K562 (cell line): Measurements from ENCODE around the gene PSG2. TPM values are rescaled to one million over a fixed set of nuclear protein-coding genes. Genes with fewer than 3 reads are reported as not detected.
A peak's percentile ranks its signal among the peaks of the same experiment; 100 is the strongest.
"Not testable (repeated sequence)": the region's sequence is repeated elsewhere in the genome, so short reads cannot be mapped to it uniquely, and the experiment has no call there.

ENCODE experiments used
- ATAC-seq: fragments of 200-7000 bp; cut with Tn5 transposase; 3 replicates; pipeline ENCODE4 v1.9.1; 2020; ENCODE audit warnings: moderate library complexity
- BruUV-seq: library from RNA; stranded (reverse); fragments of 400-500 nt; replicated peaks from 2 replicates; lab custom pipeline; 2021; lab: Mats Ljungman, UMichigan
- CTCF ChIA-PET: fragments of 300-600 bp; formaldehyde crosslinking; extraction: SDS; loops from one replicate; lab custom pipeline; 2021; ENCODE audit warnings: low intra/inter-chr PET ratio; lab: Yijun Ruan, JAX
- POLR2A ChIA-PET: fragments of 300-600, 350-650 bp; sonication (Branson Sonifier 250); formaldehyde crosslinking; extraction: SDS; loops from one replicate; lab custom pipeline; 2021; ENCODE audit warnings: antibody characterized with exemption, inconsistent platforms; lab: Yijun Ruan, JAX
- DNase-seq, 4 experiments: peaks; one replicate each; pipeline versions ENCODE4 v3.0.0 to v3.0.0-alpha.2; 2011 to 2018; ENCODE audit warnings: low spot score in 3 of 4, mixed read lengths in 3 of 4; ENCODE audit errors: extremely low read depth in 1 of 4
- FAIRE-seq: peaks from 2 replicates; lab custom pipeline; 2011; peaks lifted over from hg19 to GRCh38; lab: Jason Lieb, UNC
- H2AFZ ChIP-seq: 2 replicates; pipeline ENCODE4 v1.6.0; 2011; ENCODE audit warnings: low read depth, low read length, control low read depth, inconsistent platforms
- H3K27ac ChIP-seq: fragments of 200-600 bp; 3 replicates; pipeline ENCODE4 v1.8.0; 2011; ENCODE audit warnings: low read depth, mild to moderate bottlenecking, control low read depth, inconsistent platforms, low read length, moderate library complexity, mixed read lengths; ENCODE audit errors: extremely low read depth
- H3K27me3 ChIP-seq, 2 experiments: fragments of 300-600 bp in 1 of 2; 2 replicates in 1 of 2; 3 replicates in 1 of 2; pipeline versions ENCODE4 v1.6.0 to v1.8.0; 2011; ENCODE audit warnings: inconsistent platforms in 2 of 2, low read length in 2 of 2, mild to moderate bottlenecking in 1 of 2, mixed read lengths in 1 of 2, moderate library complexity in 1 of 2; ENCODE audit not compliant: control insufficient read depth in 2 of 2, insufficient read depth in 2 of 2
- H3K36me3 ChIP-seq: fragments of 300-600 bp; 3 replicates; pipeline ENCODE4 v1.8.0; 2011; ENCODE audit warnings: mild to moderate bottlenecking, low read length, inconsistent platforms; ENCODE audit not compliant: control insufficient read depth, insufficient read depth
- H3K4me1 ChIP-seq, 2 experiments: fragments of 200-600 bp in 1 of 2; replicated peaks in 1 of 2; 2 replicates in 1 of 2; 3 replicates in 1 of 2; pipeline versions ENCODE4 v1.5.1 to v1.8.0; 2011; ENCODE audit warnings: inconsistent platforms in 2 of 2, low read length in 2 of 2, mild to moderate bottlenecking in 1 of 2, mixed read lengths in 1 of 2, moderate library complexity in 1 of 2; ENCODE audit not compliant: control insufficient read depth in 2 of 2, insufficient read depth in 2 of 2
- H3K4me2 ChIP-seq: 2 replicates; pipeline ENCODE4 v1.6.1; 2011; ENCODE audit warnings: low read length, control low read depth, inconsistent platforms, mixed read lengths; ENCODE audit not compliant: insufficient read depth
- H3K4me3 ChIP-seq: fragments of 200-600 bp; sonication (generic), shearing (Covaris generic); 2 replicates; pipeline ENCODE4 v1.5.1; 2016; ENCODE audit warnings: control low read depth, inconsistent platforms
- H3K79me2 ChIP-seq: fragments of 200-600 bp; 3 replicates; pipeline ENCODE4 v1.8.0; 2011; ENCODE audit warnings: low read length, inconsistent platforms; ENCODE audit not compliant: control insufficient read depth, insufficient read depth
- H3K9ac ChIP-seq, 2 experiments: 2 replicates each; pipeline versions ENCODE4 v1.6.0 to v1.6.1; 2011; ENCODE audit warnings: low read depth in 2 of 2, low read length in 2 of 2, control low read depth in 1 of 2, inconsistent platforms in 1 of 2, mild to moderate bottlenecking in 1 of 2, mixed read lengths in 1 of 2; ENCODE audit not compliant: insufficient read depth in 1 of 2
- H3K9me1 ChIP-seq: one replicate; pipeline ENCODE4 v1.6.0; 2011; ENCODE audit warnings: inconsistent platforms, mild to moderate bottlenecking, low read length, moderate library complexity; ENCODE audit not compliant: control insufficient read depth, insufficient read depth
- H3K9me3 ChIP-seq: replicated peaks from 2 replicates; pipeline ENCODE4 v1.5.1; 2011; ENCODE audit warnings: low read depth, low read length, inconsistent platforms; ENCODE audit not compliant: control insufficient read depth, insufficient read depth
- H4K20me1 ChIP-seq: replicated peaks from 2 replicates; pipeline ENCODE4 v1.6.1; 2011; ENCODE audit warnings: low read length, inconsistent platforms, mixed read lengths; ENCODE audit not compliant: control insufficient read depth, insufficient read depth
- KLF16 ChIP-seq: IDR thresholded peaks from 2 replicates; pipeline ENCODE4 v1.6.1; 2016; ENCODE audit warnings: antibody characterized with exemption
- ZC3H4 ChIP-seq: sonication (generic); formaldehyde crosslinking; IDR thresholded peaks from 2 replicates; pipeline ENCODE4 v1.9.0; 2021; ENCODE audit warnings: missing genetic modification reagents, borderline replicate concordance
- WGBS: fragments of 100-300 bp; shearing (Covaris generic); methylation state at CpG from one replicate; pipeline ENCODE4 v1.1.6; 2016; ENCODE audit warnings: low coverage, mixed read lengths; ENCODE audit not compliant: insufficient coverage; ENCODE audit errors: missing lambda C conversion rate; 5-methylcytosine and 5-hydroxymethylcytosine counted together
- in situ Hi-C: fragments of 300-500 bp; cut with MboI; formaldehyde crosslinking; loops from 4 replicates; pipeline ENCODE4 v1.15.0; 2018; ENCODE audit warnings: inconsistent platforms, mixed read lengths
- intact Hi-C: fragments of 100-400 bp; cut with micrococcal nuclease; formaldehyde crosslinking; loops from 2 replicates; pipeline ENCODE4 v1.14.2; 2022
- polyA plus RNA-seq, 8 experiments: library from polyadenylated mRNA; depleted of rRNA in 4 of 8; stranded (reverse) in 5 of 8; unstranded in 3 of 8; fragments of >200 nt; fragmentation: Nextera tagmentation in 2 of 8; fragmentation: Illumina TruSeq in 1 of 8; extraction: Ambion mirVana in 2 of 8; extraction: Trizol in 1 of 8; gene quantifications; 2 replicates each; pipeline versions ENCODE4 v1.2.1 to v1.2.3, GENCODE V29; 2011 to 2014; ENCODE audit warnings: inconsistent platforms in 1 of 8, missing spikeins in 1 of 8
- total RNA-seq, 7 experiments: library from RNA; depleted of rRNA in 6 of 7; stranded (reverse); fragments of >200 nt in 6 of 7; fragmentation: Illumina TruSeq in 2 of 7; extraction: Trizol in 2 of 7; gene quantifications; 2 replicates each; pipeline versions ENCODE4 v1.2.1 to v1.2.3, GENCODE V29; 2011 to 2021; ENCODE audit warnings: low replicate concordance in 1 of 7
- TF ChIP-seq, protein P1 (sequence below), 2 experiments: fragments of 150-350 bp in 1 of 2; IDR thresholded peaks; 2 replicates each; pipeline ENCODE4 v1.6.1; 2012 to 2016; ENCODE audit warnings: low read depth in 2 of 2, low read length in 2 of 2, mild to moderate bottlenecking in 1 of 2, moderate library complexity in 1 of 2
- TF ChIP-seq, protein P2 (sequence below): fragments of 450-650 bp; IDR thresholded peaks from 2 replicates; pipeline ENCODE4 v1.6.1; 2016; ENCODE audit warnings: antibody characterized with exemption
- TF ChIP-seq, protein P3 (sequence below), 3 experiments: IDR thresholded peaks in 2 of 3; conservative IDR thresholded peaks in 1 of 3; 2 replicates each; pipeline ENCODE4 v1.5.1; 2011 to 2012; ENCODE audit warnings: low read length in 3 of 3, mild to moderate bottlenecking in 3 of 3, control low read depth in 2 of 3, improper control_type of control experiment in 1 of 3, inconsistent platforms in 1 of 3, low read depth in 1 of 3, mixed read lengths in 1 of 3, moderate library complexity in 1 of 3; ENCODE audit not compliant: insufficient read depth in 2 of 3

Gene PSG2
- total and polyA plus RNA-seq, 9 of the 15 experiments (the other 6 are each of a cell fraction or from before 2014, with no cell fraction given), result not detected

DNA sequence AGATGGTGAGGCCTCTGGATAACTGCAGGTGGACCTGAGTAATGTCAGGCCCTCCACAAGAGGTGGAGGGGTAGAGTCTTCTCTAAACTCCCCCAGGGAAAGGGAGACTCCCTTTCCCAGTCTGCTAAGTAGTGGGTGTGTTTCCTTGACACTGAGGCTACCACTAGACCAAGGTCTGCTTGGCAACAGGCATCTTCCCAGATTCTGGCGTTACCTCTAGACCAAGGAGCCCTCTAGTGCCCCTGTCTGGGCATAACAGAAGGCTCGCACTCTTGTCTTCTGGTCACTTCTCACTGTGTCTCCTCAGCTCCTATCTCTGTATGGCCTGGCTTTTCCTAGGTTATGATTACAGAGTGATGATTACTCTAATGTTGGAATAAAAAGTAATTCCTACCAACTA is 50.9 kb downstream of the PSG2 start:
- in situ Hi-C loops, CTCF ChIA-PET, H4K20me1 ChIP-seq: not testable (repeated sequence)

DNA sequence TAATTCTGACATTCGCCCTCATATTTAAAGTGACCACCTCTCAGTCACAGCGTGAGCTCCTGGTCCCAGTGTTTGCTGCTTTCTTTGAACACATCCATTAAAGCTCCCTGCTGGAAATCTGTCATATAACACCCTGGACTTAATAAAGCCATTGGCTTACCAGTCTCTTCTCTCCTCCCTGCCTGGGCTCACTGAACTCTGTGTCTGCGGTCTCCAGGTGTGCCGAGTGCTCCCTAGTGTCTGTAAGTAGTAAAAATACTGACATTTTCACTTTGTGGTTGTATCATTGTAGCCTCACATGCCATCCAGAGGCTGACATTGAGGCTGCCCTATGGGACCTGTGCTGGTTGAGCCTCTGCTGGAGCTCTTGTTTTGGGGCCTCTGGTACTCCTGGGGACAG is 53.6 kb downstream of the PSG2 start:
- H3K4me1 ChIP-seq, result no peaks in the 10 kb centered on the region
- no peak for DNase-seq
- no peaks in the 10 kb centered on the region for H3K9me1 ChIP-seq
- POLR2A ChIA-PET, result no interaction called here
- intact Hi-C loops (no loop called here), in situ Hi-C loops (no loop called here)
- ATAC-seq, result no peak
- H2AFZ ChIP-seq, result no peak overlapping the region
- no TSS peak for BruUV-seq
- H3K27ac ChIP-seq, result no peak overlapping the region
- no peak overlapping the region for H3K4me3 ChIP-seq
- CTCF ChIA-PET, result no interaction called here
- no peaks in the 10 kb centered on the region for H3K36me3 ChIP-seq
- TF ChIP-seq KLF16, result no peak
- TF ChIP-seq, protein P1, sequence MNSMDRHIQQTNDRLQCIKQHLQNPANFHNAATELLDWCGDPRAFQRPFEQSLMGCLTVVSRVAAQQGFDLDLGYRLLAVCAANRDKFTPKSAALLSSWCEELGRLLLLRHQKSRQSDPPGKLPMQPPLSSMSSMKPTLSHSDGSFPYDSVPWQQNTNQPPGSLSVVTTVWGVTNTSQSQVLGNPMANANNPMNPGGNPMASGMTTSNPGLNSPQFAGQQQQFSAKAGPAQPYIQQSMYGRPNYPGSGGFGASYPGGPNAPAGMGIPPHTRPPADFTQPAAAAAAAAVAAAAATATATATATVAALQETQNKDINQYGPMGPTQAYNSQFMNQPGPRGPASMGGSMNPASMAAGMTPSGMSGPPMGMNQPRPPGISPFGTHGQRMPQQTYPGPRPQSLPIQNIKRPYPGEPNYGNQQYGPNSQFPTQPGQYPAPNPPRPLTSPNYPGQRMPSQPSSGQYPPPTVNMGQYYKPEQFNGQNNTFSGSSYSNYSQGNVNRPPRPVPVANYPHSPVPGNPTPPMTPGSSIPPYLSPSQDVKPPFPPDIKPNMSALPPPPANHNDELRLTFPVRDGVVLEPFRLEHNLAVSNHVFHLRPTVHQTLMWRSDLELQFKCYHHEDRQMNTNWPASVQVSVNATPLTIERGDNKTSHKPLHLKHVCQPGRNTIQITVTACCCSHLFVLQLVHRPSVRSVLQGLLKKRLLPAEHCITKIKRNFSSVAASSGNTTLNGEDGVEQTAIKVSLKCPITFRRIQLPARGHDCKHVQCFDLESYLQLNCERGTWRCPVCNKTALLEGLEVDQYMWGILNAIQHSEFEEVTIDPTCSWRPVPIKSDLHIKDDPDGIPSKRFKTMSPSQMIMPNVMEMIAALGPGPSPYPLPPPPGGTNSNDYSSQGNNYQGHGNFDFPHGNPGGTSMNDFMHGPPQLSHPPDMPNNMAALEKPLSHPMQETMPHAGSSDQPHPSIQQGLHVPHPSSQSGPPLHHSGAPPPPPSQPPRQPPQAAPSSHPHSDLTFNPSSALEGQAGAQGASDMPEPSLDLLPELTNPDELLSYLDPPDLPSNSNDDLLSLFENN (IDR thresholded peaks at IDR 0.05; ENCODE audit: low read depth in 2 of 2, low read length in 2 of 2), result no peak
- TF ChIP-seq, protein P2, sequence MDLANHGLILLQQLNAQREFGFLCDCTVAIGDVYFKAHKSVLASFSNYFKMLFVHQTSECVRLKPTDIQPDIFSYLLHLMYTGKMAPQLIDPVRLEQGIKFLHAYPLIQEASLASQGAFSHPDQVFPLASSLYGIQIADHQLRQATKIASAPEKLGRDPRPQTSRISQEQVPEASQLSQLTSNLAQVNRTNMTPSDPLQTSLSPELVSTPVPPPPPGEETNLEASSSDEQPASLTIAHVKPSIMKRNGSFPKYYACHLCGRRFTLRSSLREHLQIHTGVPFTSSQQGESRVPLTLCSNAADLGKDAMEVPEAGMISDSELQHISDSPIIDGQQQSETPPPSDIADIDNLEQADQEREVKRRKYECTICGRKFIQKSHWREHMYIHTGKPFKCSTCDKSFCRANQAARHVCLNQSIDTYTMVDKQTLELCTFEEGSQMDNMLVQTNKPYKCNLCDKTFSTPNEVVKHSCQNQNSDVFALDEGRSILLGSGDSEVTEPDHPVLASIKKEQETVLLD, result no peak
- no peak for TF ChIP-seq ZC3H4
- H3K9ac ChIP-seq, result no peak overlapping the region
- no peaks in the 10 kb centered on the region for H3K9me3 ChIP-seq
- no peaks in the 10 kb centered on the region for H3K27me3 ChIP-seq
- no peak overlapping the region for H3K4me2 ChIP-seq
- H4K20me1 ChIP-seq, result no peaks in the 10 kb centered on the region
- no peak for FAIRE-seq
- H3K79me2 ChIP-seq, result no peaks in the 10 kb centered on the region
- WGBS, result 0% methylated on average over 4 of the region's 4 CpGs

More for the DNA sequence above, 50.9 kb downstream of the PSG2 start:
- BruUV-seq, H2AFZ ChIP-seq, H3K4me1 ChIP-seq, H3K4me2 ChIP-seq, H3K27ac ChIP-seq, H3K9me3 ChIP-seq, H3K27me3 ChIP-seq, H3K9ac ChIP-seq, intact Hi-C loops, POLR2A ChIA-PET, H3K9me1 ChIP-seq, H3K79me2 ChIP-seq, H3K4me3 ChIP-seq, ATAC-seq, H3K36me3 ChIP-seq, FAIRE-seq: not testable (repeated sequence)
- WGBS, result 0% methylated on average over 2 of the region's 2 CpGs
- TF ChIP-seq, protein P3, sequence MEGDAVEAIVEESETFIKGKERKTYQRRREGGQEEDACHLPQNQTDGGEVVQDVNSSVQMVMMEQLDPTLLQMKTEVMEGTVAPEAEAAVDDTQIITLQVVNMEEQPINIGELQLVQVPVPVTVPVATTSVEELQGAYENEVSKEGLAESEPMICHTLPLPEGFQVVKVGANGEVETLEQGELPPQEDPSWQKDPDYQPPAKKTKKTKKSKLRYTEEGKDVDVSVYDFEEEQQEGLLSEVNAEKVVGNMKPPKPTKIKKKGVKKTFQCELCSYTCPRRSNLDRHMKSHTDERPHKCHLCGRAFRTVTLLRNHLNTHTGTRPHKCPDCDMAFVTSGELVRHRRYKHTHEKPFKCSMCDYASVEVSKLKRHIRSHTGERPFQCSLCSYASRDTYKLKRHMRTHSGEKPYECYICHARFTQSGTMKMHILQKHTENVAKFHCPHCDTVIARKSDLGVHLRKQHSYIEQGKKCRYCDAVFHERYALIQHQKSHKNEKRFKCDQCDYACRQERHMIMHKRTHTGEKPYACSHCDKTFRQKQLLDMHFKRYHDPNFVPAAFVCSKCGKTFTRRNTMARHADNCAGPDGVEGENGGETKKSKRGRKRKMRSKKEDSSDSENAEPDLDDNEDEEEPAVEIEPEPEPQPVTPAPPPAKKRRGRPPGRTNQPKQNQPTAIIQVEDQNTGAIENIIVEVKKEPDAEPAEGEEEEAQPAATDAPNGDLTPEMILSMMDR (IDR thresholded peaks at IDR 0.05 in 2 of 3, conservative IDR thresholded peaks at IDR 0.05 in 1 of 3; ENCODE audit: insufficient read depth in 2 of 3, low read depth in 1 of 3, low read length in 3 of 3), result peak in 1 of 3 experiments; percentile 15; a peak in 1 of 6 replicates
- peak in 1 of 4 experiments; percentile 1 for DNase-seq
